B cell (primary cell): ENCODE results near the gene CHST14. TPM values are rescaled to one million over a fixed set of nuclear protein-coding genes. Genes with fewer than 3 reads are reported as not detected.

ENCODE experiments used
- ATAC-seq: fragments of 200-7000 bp; cut with Tn5 transposase; one replicate; pipeline ENCODE4 v1.10.0; 2021; ENCODE audit warnings: low read depth, mild to moderate bottlenecking, moderate number of reproducible peaks, moderate library complexity
- CTCF ChIA-PET: fragments of 350-600 bp; sonication (Branson Sonifier 250); formaldehyde crosslinking; loops from one replicate; lab custom pipeline; 2021; ENCODE audit warnings: antibody characterized with exemption, inconsistent platforms; lab: Charles Lee
- POLR2A ChIA-PET: fragments of 350-600 bp; sonication (Branson Sonifier 250); formaldehyde crosslinking; loops from one replicate; lab custom pipeline; 2021; ENCODE audit warnings: antibody characterized with exemption; lab: Charles Lee
- DNase-seq: peaks from one replicate; pipeline ENCODE4 v3.0.0; 2013
- H2AFZ ChIP-seq: 2 replicates; pipeline ENCODE4 v1.6.1; 2012; ENCODE audit warnings: mild to moderate bottlenecking, low read depth, low read length; ENCODE audit not compliant: insufficient read depth, poor library complexity, severe bottlenecking
- H3K27ac ChIP-seq, 2 donors: 1 replicate in 1 of 2; 2 replicates in 1 of 2; pipeline ENCODE4 v1.5.1; 2012 to 2013; ENCODE audit warnings: low read length in 2 of 2, mild to moderate bottlenecking in 2 of 2, moderate library complexity in 1 of 2
- H3K27me3 ChIP-seq, 4 experiments: fragments of 200-600 bp in 1 of 4; sonication (generic) in 1 of 4; replicated peaks in 1 of 4; 1 replicate in 2 of 4; 2 replicates in 2 of 4; pipeline versions ENCODE4 v1.6.1 to v1.7.0; 2013 to 2016; ENCODE audit warnings: low read length in 3 of 4, mild to moderate bottlenecking in 2 of 4, mixed read lengths in 1 of 4, moderate library complexity in 1 of 4; ENCODE audit not compliant: insufficient read depth in 4 of 4, control insufficient read depth in 3 of 4; ENCODE audit errors: control extremely low read depth in 1 of 4
- H3K36me3 ChIP-seq, 2 experiments: replicated peaks in 1 of 2; 1 replicate in 1 of 2; 2 replicates in 1 of 2; pipeline versions ENCODE4 v1.6.1 to v1.7.1; 2013; ENCODE audit warnings: low read length in 1 of 2; ENCODE audit not compliant: insufficient read depth in 2 of 2, control insufficient read depth in 1 of 2; ENCODE audit errors: control extremely low read depth in 1 of 2, extremely low read depth in 1 of 2
- H3K4me1 ChIP-seq, 2 donors: fragments of 200-600 bp in 1 of 2; sonication (generic) in 1 of 2; 1 replicate in 1 of 2; 2 replicates in 1 of 2; pipeline versions ENCODE4 v1.5.1 to v1.6.1; 2013 to 2017; ENCODE audit warnings: low read length in 2 of 2; ENCODE audit not compliant: control insufficient read depth in 2 of 2, insufficient read depth in 2 of 2
- H3K4me2 ChIP-seq: replicated peaks from 2 replicates; pipeline ENCODE3; 2012; ENCODE audit warnings: mild to moderate bottlenecking, low read depth, low read length; ENCODE audit not compliant: poor library complexity, severe bottlenecking
- H3K4me3 ChIP-seq, 5 experiments: fragments of 200-600 bp in 1 of 5; sonication (generic) in 1 of 5; 1 replicate in 3 of 5; 2 replicates in 2 of 5; pipeline versions ENCODE4 v1.5.1 to v1.7.0; 2011 to 2016; ENCODE audit warnings: low read length in 4 of 5, mild to moderate bottlenecking in 4 of 5, low read depth in 2 of 5, control low read depth in 1 of 5, moderate library complexity in 1 of 5; ENCODE audit not compliant: insufficient read depth in 1 of 5; ENCODE audit errors: control extremely low read depth in 1 of 5, extremely low read depth in 1 of 5
- H3K79me2 ChIP-seq: fragments of 200-600 bp; sonication (generic); one replicate; pipeline ENCODE4 v1.6.0; 2016; ENCODE audit warnings: low read length; ENCODE audit not compliant: control insufficient read depth, insufficient read depth
- H3K9ac ChIP-seq: fragments of 200-600 bp; sonication (generic); 2 replicates; pipeline ENCODE4 v1.6.1; 2017; ENCODE audit warnings: mild to moderate bottlenecking, low read length, moderate library complexity
- H3K9me3 ChIP-seq, 3 donors: one replicate each; pipeline versions ENCODE4 v1.6.1 to v1.7.1; 2013; ENCODE audit warnings: low read length in 2 of 3; ENCODE audit not compliant: control insufficient read depth in 2 of 3, insufficient read depth in 1 of 3; ENCODE audit errors: control extremely low read depth in 1 of 3
- H4K20me1 ChIP-seq: 2 replicates; pipeline ENCODE4 v1.6.0; 2012; ENCODE audit warnings: mild to moderate bottlenecking, low read length; ENCODE audit not compliant: insufficient read depth, control insufficient read depth, poor library complexity, severe bottlenecking
- H3K27ac Mint-ChIP-seq: one replicate; pipeline ENCODE4 v1.8.0; 2021; ENCODE audit warnings: mixed read lengths
- H3K27me3 Mint-ChIP-seq: one replicate; pipeline ENCODE4 v1.8.0; 2021; ENCODE audit warnings: mixed read lengths
- H3K4me1 Mint-ChIP-seq: one replicate; pipeline ENCODE4 v1.8.0; 2021; ENCODE audit warnings: mixed read lengths
- H3K4me3 Mint-ChIP-seq: one replicate; pipeline ENCODE4 v1.8.0; 2021; ENCODE audit warnings: mixed read lengths
- H3K9me3 Mint-ChIP-seq: one replicate; pipeline ENCODE4 v1.8.0; 2022; ENCODE audit warnings: mixed read lengths; ENCODE audit not compliant: insufficient read depth
- EZH2 ChIP-seq: IDR thresholded peaks from 2 replicates; pipeline ENCODE4 v1.6.1; 2012; ENCODE audit warnings: borderline replicate concordance, low read depth, mild to moderate bottlenecking, moderate library complexity, low read length; ENCODE audit not compliant: insufficient read depth, poor library complexity, severe bottlenecking
- WGBS: methylation state at CpG from one replicate; pipeline ENCODE4 v1.1.5; 2013; ENCODE audit warnings: missing lambda C conversion rate; ENCODE audit not compliant: insufficient coverage; 5-methylcytosine and 5-hydroxymethylcytosine counted together
- intact Hi-C: fragments of 100-400 bp; cut with micrococcal nuclease; formaldehyde crosslinking; loops from one replicate; pipeline ENCODE4 v1.10.0; 2022
- polyA plus RNA-seq: library from polyadenylated mRNA; depleted of rRNA; stranded (reverse); fragments of >200 nt; gene quantifications from 2 replicates; pipeline ENCODE4 v1.2.3, GENCODE V29; 2012
- total RNA-seq, 2 donors: library from RNA; stranded (reverse); fragments of 120-200 nt in 1 of 2; gene quantifications; 1 replicate in 1 of 2; 2 replicates in 1 of 2; pipeline versions ENCODE4 v1.2.3 to v1.2.4, GENCODE V29; 2013 to 2022
- TF ChIP-seq, protein P1 (sequence below): fragments of 200-600 bp; IDR thresholded peaks from one replicate; pipeline ENCODE4 v1.8.0; 2022; ENCODE audit warnings: antibody characterized with exemption, mild to moderate bottlenecking

CHST14 gene
- total and polyA plus RNA-seq, 2 donors (not counting 1 experiment from before 2014, with no cell fraction given) = 5.7 to 16.7 TPM

DNA sequence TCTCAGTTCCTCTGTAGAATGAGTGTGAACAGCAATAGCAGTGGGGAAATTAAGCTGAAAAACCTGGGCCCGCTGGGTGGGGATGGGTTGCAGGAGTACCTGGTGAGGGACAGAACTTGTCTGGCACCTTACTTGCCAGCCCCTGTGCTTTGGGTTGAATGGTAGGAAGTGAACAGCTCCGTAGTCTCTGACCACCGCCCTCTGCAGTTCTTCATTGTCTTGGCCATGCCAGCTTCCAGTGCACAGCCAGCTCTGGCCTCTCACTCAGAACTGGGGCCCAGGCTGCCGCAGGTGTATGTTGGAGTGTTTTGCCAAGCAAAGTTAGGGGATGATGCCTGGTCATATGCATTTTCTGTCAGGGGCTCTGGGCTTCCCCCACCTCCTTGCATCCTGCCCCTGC lies 14.0 kb upstream of the CHST14 start:
- H3K27ac ChIP-seq = no peak overlapping the region
- H3K9me3 ChIP-seq = no peaks in the 10 kb centered on the region
- intact Hi-C loops = no loop called here
- no peak overlapping the region for H3K4me3 ChIP-seq
- no peak overlapping the region for H3K4me3 Mint-ChIP-seq
- CTCF ChIA-PET = interaction anchor here (1.2 kb wide), 1 partner anchor 12 kb away, joined by 3 read pairs; no protein-coding TSS in a partner anchor
- POLR2A ChIA-PET = interaction anchor here (0.6 kb wide), 1 partner anchor 357 kb away, joined by 3 read pairs; no protein-coding TSS in a partner anchor
- H3K4me1 Mint-ChIP-seq = peaks cover 40% of the 10 kb centered on the region
- peaks cover 86% of the 10 kb centered on the region for H3K79me2 ChIP-seq
- no peak overlapping the region for H3K9ac ChIP-seq
- WGBS = 94% methylated on average over 3 of the region's 4 CpGs
- H3K27me3 ChIP-seq = no peaks in the 10 kb centered on the region
- H3K27ac Mint-ChIP-seq = no peak overlapping the region
- H3K4me2 ChIP-seq = no peak overlapping the region
- H3K27me3 Mint-ChIP-seq = no peaks in the 10 kb centered on the region
- DNase-seq (no peak), ATAC-seq (no peak)
- H4K20me1 ChIP-seq = peaks cover 90% of the 10 kb centered on the region
- no peak for TF ChIP-seq EZH2
- TF ChIP-seq, protein P1, sequence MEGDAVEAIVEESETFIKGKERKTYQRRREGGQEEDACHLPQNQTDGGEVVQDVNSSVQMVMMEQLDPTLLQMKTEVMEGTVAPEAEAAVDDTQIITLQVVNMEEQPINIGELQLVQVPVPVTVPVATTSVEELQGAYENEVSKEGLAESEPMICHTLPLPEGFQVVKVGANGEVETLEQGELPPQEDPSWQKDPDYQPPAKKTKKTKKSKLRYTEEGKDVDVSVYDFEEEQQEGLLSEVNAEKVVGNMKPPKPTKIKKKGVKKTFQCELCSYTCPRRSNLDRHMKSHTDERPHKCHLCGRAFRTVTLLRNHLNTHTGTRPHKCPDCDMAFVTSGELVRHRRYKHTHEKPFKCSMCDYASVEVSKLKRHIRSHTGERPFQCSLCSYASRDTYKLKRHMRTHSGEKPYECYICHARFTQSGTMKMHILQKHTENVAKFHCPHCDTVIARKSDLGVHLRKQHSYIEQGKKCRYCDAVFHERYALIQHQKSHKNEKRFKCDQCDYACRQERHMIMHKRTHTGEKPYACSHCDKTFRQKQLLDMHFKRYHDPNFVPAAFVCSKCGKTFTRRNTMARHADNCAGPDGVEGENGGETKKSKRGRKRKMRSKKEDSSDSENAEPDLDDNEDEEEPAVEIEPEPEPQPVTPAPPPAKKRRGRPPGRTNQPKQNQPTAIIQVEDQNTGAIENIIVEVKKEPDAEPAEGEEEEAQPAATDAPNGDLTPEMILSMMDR = no peak
- H3K9me3 Mint-ChIP-seq = no peaks in the 10 kb centered on the region
- no peak overlapping the region for H2AFZ ChIP-seq
- peaks cover 0 to 23% of the 10 kb centered on the region in 2 experiments for H3K36me3 ChIP-seq
- H3K4me1 ChIP-seq = peaks cover 26 to 34% of the 10 kb centered on the region in 2 donors

DNA sequence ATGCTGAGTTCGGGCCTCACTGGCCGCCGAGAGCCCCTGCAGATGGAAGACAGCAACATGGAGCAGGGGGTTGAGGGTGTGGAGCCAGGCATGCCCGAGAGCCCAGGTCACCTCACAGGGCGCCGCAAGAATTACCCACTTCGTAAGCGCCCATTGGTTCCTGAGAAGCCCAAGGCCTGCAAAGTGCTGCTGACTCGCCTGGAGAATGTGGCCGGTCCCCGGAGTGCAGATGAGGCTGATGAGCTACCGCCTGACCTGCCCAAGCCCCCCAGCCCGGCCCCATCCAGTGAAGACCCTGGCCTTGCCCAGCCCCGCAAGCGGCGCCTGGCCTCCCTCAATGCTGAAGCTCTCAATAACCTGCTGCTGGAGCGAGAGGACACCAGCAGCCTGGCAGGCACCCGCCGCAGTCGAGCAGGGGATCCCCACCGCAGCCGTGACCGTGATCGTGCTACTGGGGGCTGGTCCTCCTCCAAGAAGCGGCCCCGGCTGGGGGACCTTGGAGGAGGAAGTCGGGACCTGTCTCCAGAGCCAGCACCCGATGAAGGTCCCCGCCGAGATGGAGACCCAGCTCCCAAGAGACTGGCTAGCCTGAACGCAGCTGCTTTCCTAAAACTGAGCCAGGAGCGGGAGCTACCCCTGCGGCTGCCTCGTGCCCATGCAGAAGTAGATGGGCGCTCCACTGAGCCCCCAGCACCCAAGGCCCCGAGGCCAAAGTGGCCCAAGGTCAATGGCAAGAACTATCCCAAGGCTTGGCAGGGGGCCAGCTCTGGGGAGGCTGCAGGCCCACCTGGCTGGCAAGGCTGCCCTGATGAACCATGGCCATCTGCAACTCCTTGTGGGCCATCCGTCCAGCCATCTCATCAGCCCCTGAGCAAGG lies 12.1 kb upstream of the CHST14 start:
- DNase-seq = no peak
- H3K9me3 ChIP-seq = no peaks in the 10 kb centered on the region
- no peak for ATAC-seq
- no peak overlapping the region for H3K4me3 Mint-ChIP-seq
- no peak overlapping the region for H3K4me2 ChIP-seq
- H3K27me3 Mint-ChIP-seq = no peaks in the 10 kb centered on the region
- peaks cover 20% of the 10 kb centered on the region for H3K4me1 Mint-ChIP-seq
- intact Hi-C loops = no loop called here
- H3K79me2 ChIP-seq = peaks cover 66% of the 10 kb centered on the region
- H3K9me3 Mint-ChIP-seq = no peaks in the 10 kb centered on the region
- no peak overlapping the region for H2AFZ ChIP-seq
- no peak for TF ChIP-seq EZH2
- TF ChIP-seq, protein P1 = no peak
- ChIA-PET POLR2A (no interaction called here), CTCF (no interaction called here)
- WGBS = 98% methylated on average over 36 of the region's 37 CpGs
- no peak overlapping the region for H3K27ac ChIP-seq
- H3K4me3 ChIP-seq = no peak overlapping the region
- H3K27ac Mint-ChIP-seq = no peak overlapping the region
- peaks cover 0 to 39% of the 10 kb centered on the region in 2 experiments for H3K36me3 ChIP-seq
- peaks cover 71% of the 10 kb centered on the region for H4K20me1 ChIP-seq
- H3K4me1 ChIP-seq = peaks cover 8 to 15% of the 10 kb centered on the region in 2 donors
- no peaks in the 10 kb centered on the region for H3K27me3 ChIP-seq
- H3K9ac ChIP-seq = no peak overlapping the region
